Smooth muscle cell of trachea (primary cell): ENCODE results near the gene SPANXB1. TPM values are rescaled to one million over a fixed set of nuclear protein-coding genes. Genes with fewer than 3 reads are reported as not detected.

ENCODE experiments used
- total RNA-seq: library from RNA; depleted of rRNA; stranded (reverse); fragments of >200 nt; gene quantifications from 2 replicates; pipeline ENCODE4 v1.2.1, GENCODE V29; 2014

The SPANXB1 gene
- total RNA-seq = not detected in 2 replicates

GRCh38 chrX:141002568-141002967, at the start of gene SPANXB1:
Gene SPANXB1, plus strand, starts transcription at chrX:141002594. Its CDS starts 100 bp downstream, at chrX:141002694.

Other genes with a start within 250 kb of the SPANXB1 start
- gene LDOC1, start 174.5 kb downstream of the SPANXB1 start, total RNA-seq = 6.8 and 10.1 TPM in 2 replicates
- gene SPANXC, start 239.9 kb downstream of the SPANXB1 start, total RNA-seq = not detected in 2 replicates